Nephron (organoid): ENCODE measurements around the gene GMCL1.
A peak's percentile ranks its signal among the peaks of the same experiment; 100 is the strongest.
"Not testable (repeated sequence)": the region's sequence is repeated elsewhere in the genome, so short reads cannot be mapped to it uniquely, and the experiment has no call there.

Experiments used
- H3K27ac Mint-ChIP-seq, 3 experiments: 2 replicates each; pipeline ENCODE4 v1.8.0; 2020; ENCODE audit warnings: mixed read lengths in 3 of 3, mild to moderate bottlenecking in 2 of 3, moderate library complexity in 1 of 3
- H3K27me3 Mint-ChIP-seq: 2 replicates; pipeline ENCODE4 v1.8.0; 2021; ENCODE audit warnings: low read depth, mild to moderate bottlenecking, moderate library complexity, mixed read lengths
- H3K36me3 Mint-ChIP-seq: 2 replicates; pipeline ENCODE4 v1.8.0; 2020; ENCODE audit warnings: low read depth, mixed read lengths
- H3K4me1 Mint-ChIP-seq: 2 replicates; pipeline ENCODE4 v1.8.0; 2020; ENCODE audit warnings: mixed read lengths
- H3K4me3 Mint-ChIP-seq, 3 experiments: 2 replicates each; pipeline ENCODE4 v1.8.0; 2020; ENCODE audit warnings: mild to moderate bottlenecking in 3 of 3, mixed read lengths in 3 of 3, moderate library complexity in 2 of 3
- H3K9me3 Mint-ChIP-seq: 2 replicates; pipeline ENCODE4 v1.8.0; 2020; ENCODE audit warnings: mixed read lengths
- CTCF ChIP-seq, 3 experiments: fragments of 200-600 bp; sonication (generic); IDR thresholded peaks; one replicate each; pipeline ENCODE4 v1.5.0; 2021; ENCODE audit warnings: antibody characterized with exemption in 3 of 3; ENCODE audit not compliant: unreplicated experiment in 3 of 3

Gene GMCL1

GRCh38 chr2:69827796-69828540, 1.5 kb upstream of the GMCL1 start:
- peaks cover 4% of the 10 kb centered on the region for H3K36me3 Mint-ChIP-seq
- no peak for TF ChIP-seq CTCF (IDR thresholded peaks at IDR 0.05; ENCODE audit: unreplicated experiment in 3 of 3)
- H3K9me3 Mint-ChIP-seq = no peaks in the 10 kb centered on the region
- H3K4me3 Mint-ChIP-seq = peak overlapping the region; percentile 92 to 98 (median 97)
- H3K27me3 Mint-ChIP-seq = no peaks in the 10 kb centered on the region
- H3K27ac Mint-ChIP-seq = peak overlapping the region; percentile 99
- H3K4me1 Mint-ChIP-seq = peaks cover 17% of the 10 kb centered on the region

- peaks cover 17% of the 10 kb centered on the region for H3K4me1 Mint-ChIP-seq
- peak overlapping the region; percentile 92 to 98 (median 97) for H3K4me3 Mint-ChIP-seq
- peak overlapping the region; percentile 99 for H3K27ac Mint-ChIP-seq
- H3K9me3 Mint-ChIP-seq = no peaks in the 10 kb centered on the region
- peaks cover 10% of the 10 kb centered on the region for H3K36me3 Mint-ChIP-seq
- no peak for TF ChIP-seq CTCF (IDR thresholded peaks at IDR 0.05; ENCODE audit: unreplicated experiment in 3 of 3)
- H3K27me3 Mint-ChIP-seq = no peaks in the 10 kb centered on the region
These were observed 563 bp upstream of the GMCL1 start for GRCh38 chr2:69828938-69829255.

GRCh38 chr2:69830045-69830905, 815 bp downstream of the GMCL1 start:
- H3K9me3 Mint-ChIP-seq = no peaks in the 10 kb centered on the region
- peak overlapping the region; percentile 42 to 82 (median 78) for H3K27ac Mint-ChIP-seq
- H3K4me3 Mint-ChIP-seq = peak overlapping the region; percentile 92 to 98 (median 97)
- no peak for TF ChIP-seq CTCF (IDR thresholded peaks at IDR 0.05; ENCODE audit: unreplicated experiment in 3 of 3)
- H3K4me1 Mint-ChIP-seq = peaks cover 27% of the 10 kb centered on the region
- H3K27me3 Mint-ChIP-seq = no peaks in the 10 kb centered on the region
- H3K36me3 Mint-ChIP-seq = peaks cover 19% of the 10 kb centered on the region

GRCh38 chr2:69830906-69831241, 1.4 kb downstream of the GMCL1 start:
- Mint-ChIP-seq H3K27ac (peak overlapping the region; percentile 42 to 82 (median 78)), H3K4me3 (peak overlapping the region; percentile 90 to 97 (median 92)), H3K4me1 (peaks cover 28% of the 10 kb centered on the region), H3K36me3 (peaks cover 19% of the 10 kb centered on the region)
- H3K27me3 Mint-ChIP-seq, H3K9me3 Mint-ChIP-seq: not testable (repeated sequence)

- H3K27me3 Mint-ChIP-seq = no peaks in the 10 kb centered on the region
- H3K9me3 Mint-ChIP-seq = no peaks in the 10 kb centered on the region
- H3K4me3 Mint-ChIP-seq = peak overlapping the region; percentile 70 to 92 (median 71)
- TF ChIP-seq CTCF (IDR thresholded peaks at IDR 0.05; ENCODE audit: unreplicated experiment in 3 of 3) = no peak
- H3K27ac Mint-ChIP-seq = no peak overlapping the region
- H3K4me1 Mint-ChIP-seq = peaks cover 34% of the 10 kb centered on the region
- peaks cover 19% of the 10 kb centered on the region for H3K36me3 Mint-ChIP-seq
These were observed 2.0 kb downstream of the GMCL1 start for GRCh38 chr2:69831354-69831905.

- H3K27ac Mint-ChIP-seq = no peak overlapping the region
- H3K4me1 Mint-ChIP-seq = peaks cover 30% of the 10 kb centered on the region
- H3K36me3 Mint-ChIP-seq = peaks cover 19% of the 10 kb centered on the region
- H3K9me3 Mint-ChIP-seq = no peaks in the 10 kb centered on the region
- H3K4me3 Mint-ChIP-seq = peak overlapping the region in 1 of 3 experiments; percentile 29
- H3K27me3 Mint-ChIP-seq = no peaks in the 10 kb centered on the region
- TF ChIP-seq CTCF (IDR thresholded peaks at IDR 0.05; ENCODE audit: unreplicated experiment in 3 of 3) = no peak
These were observed 4.3 kb downstream of the GMCL1 start for GRCh38 chr2:69833752-69834151.
